GM18526 (cell line): Measurements from ENCODE around the gene OIP5.

Source experiments
- POLR2A ChIP-seq: IDR thresholded peaks from 3 replicates; pipeline ENCODE4 v1.6.1; 2011; ENCODE audit not compliant: insufficient read length; ENCODE audit errors: extremely low read depth

Gene OIP5

GRCh38 chr15:41279535-41280283 is 52.7 kb downstream of the OIP5 start:
- TF ChIP-seq POLR2A = no peak

GRCh38 chr15:41278319-41278718 is 54.1 kb downstream of the OIP5 start:
- TF ChIP-seq POLR2A = no peak

GRCh38 chr15:41276831-41277230 is 55.6 kb downstream of the OIP5 start:
- TF ChIP-seq POLR2A = no peak

GRCh38 chr15:41269887-41270286 is 62.5 kb downstream of the OIP5 start:
- no peak for TF ChIP-seq POLR2A

GRCh38 chr15:41263891-41264351 is 68.5 kb downstream of the OIP5 start:
- TF ChIP-seq POLR2A = no peak

GRCh38 chr15:41262571-41262970 is 69.8 kb downstream of the OIP5 start:
- TF ChIP-seq POLR2A = no peak

GRCh38 chr15:41259546-41260189 is 72.7 kb downstream of the OIP5 start:
- no peak for TF ChIP-seq POLR2A
